DOHH2 (cell line): Measurements from ENCODE around the gene TTC19.

Experiments used
- H3F3A ChIP-seq: fragments of 200-600 bp; sonication (generic), shearing (Covaris generic); 2 replicates; pipeline ENCODE4 v1.6.0; 2016; ENCODE audit warnings: antibody characterized with exemption, mild to moderate bottlenecking; ENCODE audit not compliant: control insufficient read depth, insufficient read depth
- H3K27ac ChIP-seq: fragments of 200-600 bp; sonication (generic); 2 replicates; pipeline ENCODE4 v1.5.1; 2014; ENCODE audit warnings: low read depth, mild to moderate bottlenecking, low read length, moderate library complexity
- H3K27me3 ChIP-seq: fragments of 200-600 bp; sonication (generic); 2 replicates; pipeline ENCODE4 v1.6.1; 2014; ENCODE audit warnings: mild to moderate bottlenecking, low read length, mixed read lengths; ENCODE audit not compliant: control insufficient read depth
- H3K36me3 ChIP-seq: fragments of 200-600 bp; sonication (generic); 2 replicates; pipeline ENCODE4 v1.6.1; 2014; ENCODE audit warnings: mild to moderate bottlenecking, low read length, moderate library complexity, mixed read lengths; ENCODE audit not compliant: control insufficient read depth
- H3K4me1 ChIP-seq: fragments of 200-600 bp; sonication (generic); 2 replicates; pipeline ENCODE4 v1.6.1; 2014; ENCODE audit warnings: mild to moderate bottlenecking, low read length, mixed read lengths; ENCODE audit not compliant: control insufficient read depth
- H3K4me2 ChIP-seq: fragments of 200-600 bp; sonication (generic); 2 replicates; pipeline ENCODE4 v1.6.0; 2014; ENCODE audit warnings: mild to moderate bottlenecking, low read length, moderate library complexity
- H3K4me3 ChIP-seq: fragments of 200-600 bp; sonication (generic); 2 replicates; pipeline ENCODE4 v1.5.1; 2014; ENCODE audit warnings: mild to moderate bottlenecking, low read length, mixed read lengths
- H3K79me2 ChIP-seq: fragments of 200-600 bp; sonication (generic); 2 replicates; pipeline ENCODE4 v1.6.1; 2014; ENCODE audit warnings: mild to moderate bottlenecking, low read length, mixed read lengths; ENCODE audit not compliant: control insufficient read depth
- H3K9me2 ChIP-seq: fragments of 200-600 bp; sonication (generic); replicated peaks from 2 replicates; pipeline ENCODE4 v1.6.1; 2014; ENCODE audit warnings: mild to moderate bottlenecking, low read length, mixed read lengths; ENCODE audit not compliant: control insufficient read depth
- H3K9me3 ChIP-seq: fragments of 200-600 bp; sonication (generic); 2 replicates; pipeline ENCODE4 v1.6.1; 2014; ENCODE audit warnings: antibody characterized with exemption, low read length, mixed read lengths; ENCODE audit not compliant: control insufficient read depth, insufficient read depth
- H4K20me1 ChIP-seq: fragments of 200-600 bp; sonication (generic); 2 replicates; pipeline ENCODE4 v1.6.0; 2014; ENCODE audit warnings: low read depth, mild to moderate bottlenecking, antibody characterized with exemption, low read length, moderate library complexity; ENCODE audit not compliant: control insufficient read depth, insufficient read depth
- CTCF ChIP-seq: fragments of 200-600 bp; sonication (generic); IDR thresholded peaks from one replicate; pipeline ENCODE4 v1.5.1; 2014; ENCODE audit warnings: antibody characterized with exemption, mild to moderate bottlenecking, low read depth, low read length; ENCODE audit not compliant: poor library complexity, severe bottlenecking
- EZH2phosphoT487 ChIP-seq: fragments of 200-600 bp; sonication (generic); IDR thresholded peaks from 2 replicates; pipeline ENCODE4 v1.6.1; 2017; ENCODE audit warnings: borderline replicate concordance, mild to moderate bottlenecking, antibody characterized with exemption, low read length, moderate library complexity, mixed read lengths

Gene TTC19

GRCh38 chr17:15970500-15970899 lies 29.1 kb upstream of the TTC19 start:
- peaks cover 9% of the 10 kb centered on the region for H3K27me3 ChIP-seq
- H4K20me1 ChIP-seq: no peaks in the 10 kb centered on the region
- no peaks in the 10 kb centered on the region for H3K9me3 ChIP-seq
- H3K9me2 ChIP-seq: no peaks in the 10 kb centered on the region
- H3K4me3 ChIP-seq: no peak overlapping the region
- H3K36me3 ChIP-seq: no peaks in the 10 kb centered on the region
- TF ChIP-seq EZH2phosphoT487: no peak
- TF ChIP-seq CTCF: no peak
- no peaks in the 10 kb centered on the region for H3K4me1 ChIP-seq
- no peak overlapping the region for H3K4me2 ChIP-seq
- H3K27ac ChIP-seq: no peak overlapping the region
- no peaks in the 10 kb centered on the region for H3F3A ChIP-seq
- H3K79me2 ChIP-seq: no peaks in the 10 kb centered on the region

GRCh38 chr17:15971098-15971678 lies 28.4 kb upstream of the TTC19 start:
- Histone ChIP-seq H3K4me2 (no peak overlapping the region), H3K36me3 (no peaks in the 10 kb centered on the region), H3K4me3 (no peak overlapping the region), H3K27me3 (peaks cover 3% of the 10 kb centered on the region), H3K9me2 (no peaks in the 10 kb centered on the region), H4K20me1 (no peaks in the 10 kb centered on the region), H3F3A (no peaks in the 10 kb centered on the region), H3K79me2 (no peaks in the 10 kb centered on the region), H3K4me1 (no peaks in the 10 kb centered on the region), H3K27ac (no peak overlapping the region), H3K9me3 (no peaks in the 10 kb centered on the region)
- TF ChIP-seq EZH2phosphoT487: no peak
- TF ChIP-seq CTCF: no peak

GRCh38 chr17:15971882-15972281 lies 27.7 kb upstream of the TTC19 start:
- Histone ChIP-seq H3F3A (no peaks in the 10 kb centered on the region), H4K20me1 (no peaks in the 10 kb centered on the region), H3K4me2 (no peak overlapping the region), H3K9me3 (no peaks in the 10 kb centered on the region), H3K36me3 (peaks cover 4% of the 10 kb centered on the region), H3K27ac (no peak overlapping the region), H3K27me3 (no peaks in the 10 kb centered on the region), H3K4me1 (no peaks in the 10 kb centered on the region), H3K79me2 (no peaks in the 10 kb centered on the region), H3K4me3 (no peak overlapping the region), H3K9me2 (no peaks in the 10 kb centered on the region)
- TF ChIP-seq EZH2phosphoT487: no peak
- no peak for TF ChIP-seq CTCF
